Measurements from ENCODE around the gene TOMM70. TPM values are rescaled to one million over a fixed set of nuclear protein-coding genes. Genes with fewer than 3 reads are reported as not detected.

The TOMM70 gene
- total RNA-seq, 5 donors from 2014 or later (not counting 1 experiment from before 2014, with no cell fraction given) = 23.5 to 33.9 (median 33.6) TPM

- ChIA-PET CTCF (no interaction called here), POLR2A (no interaction called here)
- DNase-seq (no peak), ATAC-seq (replicated peaks in 1 of 4) (no peak)
- H3K27ac Mint-ChIP-seq = no peak overlapping the region
- no CpG with 5 or more reads among the region's 2 CpGs for WGBS (ENCODE audit: insufficient coverage)
- Histone ChIP-seq H3K9me3 (no peaks in the 10 kb centered on the region), H3K27me3 (replicated peaks in 1 of 2; ENCODE audit: control insufficient read depth in 2 of 2, extremely low read depth in 1 of 2, insufficient read depth in 2 of 2, low read length in 1 of 2) (no peaks in the 10 kb centered on the region), H3K27ac (ENCODE audit: low read length) (no peak overlapping the region), H3K4me1 (ENCODE audit: control insufficient read depth in 1 of 2, extremely low read depth in 1 of 2, insufficient read depth in 2 of 2, low read length in 2 of 2) (peaks cover 0 to 3% of the 10 kb centered on the region in 2 experiments), H3K4me3 (ENCODE audit: control insufficient read depth in 1 of 2, extremely low read depth in 1 of 2, low read length in 1 of 2) (no peak overlapping the region), H3K36me3 (ENCODE audit: control insufficient read depth in 2 of 2, extremely low read depth in 1 of 2, insufficient read depth in 1 of 2, low read length in 1 of 2) (peaks cover 0 to 26% of the 10 kb centered on the region in 2 donors)
- no peaks in the 10 kb centered on the region for H3K9me3 Mint-ChIP-seq
- no peak overlapping the region for H3K4me3 Mint-ChIP-seq
- no peaks in the 10 kb centered on the region for H3K27me3 Mint-ChIP-seq
- H3K4me1 Mint-ChIP-seq = peaks cover 8 to 14% (median 11%) of the 10 kb centered on the region in 3 donors
- peaks cover 17% of the 10 kb centered on the region for H3K36me3 Mint-ChIP-seq
These were observed 80.9 kb downstream of the TOMM70 start for GRCh38 chr3:100319951-100320350.

GRCh38 chr3:100317912-100318311, 83.0 kb downstream of the TOMM70 start:
- Histone ChIP-seq H3K4me3 (ENCODE audit: control insufficient read depth in 1 of 2, extremely low read depth in 1 of 2, low read length in 1 of 2) (no peak overlapping the region), H3K9me3 (no peaks in the 10 kb centered on the region), H3K27me3 (replicated peaks in 1 of 2; ENCODE audit: control insufficient read depth in 2 of 2, extremely low read depth in 1 of 2, insufficient read depth in 2 of 2, low read length in 1 of 2) (no peaks in the 10 kb centered on the region), H3K36me3 (ENCODE audit: control insufficient read depth in 2 of 2, extremely low read depth in 1 of 2, insufficient read depth in 1 of 2, low read length in 1 of 2) (peaks cover 0 to 17% of the 10 kb centered on the region in 2 donors), H3K27ac (ENCODE audit: low read length) (no peak overlapping the region), H3K4me1 (ENCODE audit: control insufficient read depth in 1 of 2, extremely low read depth in 1 of 2, insufficient read depth in 2 of 2, low read length in 2 of 2) (peaks cover 0 to 3% of the 10 kb centered on the region in 2 experiments)
- no peaks in the 10 kb centered on the region for H3K27me3 Mint-ChIP-seq
- ATAC-seq (replicated peaks in 1 of 4) (peak in 1 of 4 experiments; percentile 34), DNase-seq (peak in 1 of 35 experiments; percentile 11)
- H3K4me1 Mint-ChIP-seq = peaks cover 8 to 14% (median 11%) of the 10 kb centered on the region in 3 donors
- CTCF ChIA-PET = no interaction called here
- POLR2A ChIA-PET = interaction anchor here in 1 of 2 donors (0.6 to 1.1 kb wide), 2 partner anchors 14 to 57 kb away, joined by 3 read pairs; partner anchors contain the start of gene TBC1D23
- no peaks in the 10 kb centered on the region for H3K9me3 Mint-ChIP-seq
- H3K36me3 Mint-ChIP-seq = peaks cover 12% of the 10 kb centered on the region
- H3K27ac Mint-ChIP-seq = no peak overlapping the region
- H3K4me3 Mint-ChIP-seq = no peak overlapping the region
- WGBS (ENCODE audit: insufficient coverage) = no CpG with 5 or more reads among the region's 2 CpGs

- Histone ChIP-seq H3K27ac (ENCODE audit: low read length) (no peak overlapping the region), H3K4me1 (ENCODE audit: control insufficient read depth in 1 of 2, extremely low read depth in 1 of 2, insufficient read depth in 2 of 2, low read length in 2 of 2) (peaks cover 0 to 3% of the 10 kb centered on the region in 2 experiments), H3K4me3 (ENCODE audit: control insufficient read depth in 1 of 2, extremely low read depth in 1 of 2, low read length in 1 of 2) (no peak overlapping the region), H3K36me3 (ENCODE audit: control insufficient read depth in 2 of 2, extremely low read depth in 1 of 2, insufficient read depth in 1 of 2, low read length in 1 of 2) (peaks cover 0 to 17% of the 10 kb centered on the region in 2 donors), H3K27me3 (replicated peaks in 1 of 2; ENCODE audit: control insufficient read depth in 2 of 2, extremely low read depth in 1 of 2, insufficient read depth in 2 of 2, low read length in 1 of 2) (no peaks in the 10 kb centered on the region), H3K9me3 (no peaks in the 10 kb centered on the region)
- no peak overlapping the region for H3K27ac Mint-ChIP-seq
- peaks cover 11% of the 10 kb centered on the region for H3K36me3 Mint-ChIP-seq
- 62% methylated on average over 6 of the region's 8 CpGs for whole genome bisulfite sequencing (ENCODE audit: insufficient coverage)
- peaks cover 8 to 14% (median 11%) of the 10 kb centered on the region in 3 donors for H3K4me1 Mint-ChIP-seq
- H3K27me3 Mint-ChIP-seq = no peaks in the 10 kb centered on the region
- CTCF ChIA-PET = interaction anchor here (0.5 to 2.0 kb wide), 14 partner anchors 9 to 1010 kb away, joined by 3 to 11 read pairs (median 4); partner anchors contain the start of genes LNP1 (in 1 of the 2) and TOMM70 (in 1 of the 2)
- H3K9me3 Mint-ChIP-seq = no peaks in the 10 kb centered on the region
- ATAC-seq (replicated peaks in 1 of 4) = peak; percentile 56 to 80 (median 67)
- POLR2A ChIA-PET = interaction anchor here (0.7 to 1.1 kb wide), 3 partner anchors 56 to 221 kb away, joined by 3 to 7 read pairs (median 5); partner anchors contain the start of gene TBC1D23 (in 1 of the 2)
- peak overlapping the region in 2 of 3 donors; percentile 13 to 21 for H3K4me3 Mint-ChIP-seq
- peak in 20 of 35 experiments; percentile 5 to 75 (median 22) for DNase-seq
These were observed 84.2 kb downstream of the TOMM70 start for GRCh38 chr3:100316641-100317069.

Other genes starting within 250 kb of the TOMM70 start
- 10 to 100 TPM; 26.4 to 33.4 (median 31.9) TPM for gene TBC1D23, start 140.1 kb downstream of the TOMM70 start, total RNA-seq
- 10 to 100 TPM; 23.2 to 42.1 (median 30.9) TPM for gene NIT2, start 66.3 kb downstream of the TOMM70 start, total RNA-seq
- gene LNP1, start 450 bp upstream of the TOMM70 start, total RNA-seq = 1 to 10 TPM in 4 of 5 donors, under 1 TPM in 1; 0.88 to 1.7 (median 1.4) TPM
- under 1 TPM in 4 of 5 donors, not detected in 1; 0.15 to 0.36 (median 0.18) TPM for gene TMEM45A, start 91.5 kb upstream of the TOMM70 start, total RNA-seq
- gene ADGRG7, start 208.5 kb upstream of the TOMM70 start, total RNA-seq = not detected

Measured in T-cell (primary cell).